Endothelial cell of umbilical vein (primary cell): ENCODE results near the gene ARMC5. TPM values are rescaled to one million over a fixed set of nuclear protein-coding genes. Genes with fewer than 3 reads are reported as not detected.

Experiments
- BruUV-seq: library from RNA; stranded (reverse); fragments of 400-500 nt; replicated peaks from 2 replicates; lab custom pipeline; 2021; lab: Mats Ljungman, UMichigan
- CTCF ChIA-PET: fragments of 300-600, 350-600 bp; sonication (Branson Sonifier 250); formaldehyde crosslinking; loops from one replicate; lab custom pipeline; 2021; ENCODE audit warnings: antibody characterized with exemption, inconsistent platforms; lab: Charles Lee
- POLR2A ChIA-PET: fragments of 300-600, 350-600 bp; sonication (Branson Sonifier 250); formaldehyde crosslinking; loops from one replicate; lab custom pipeline; 2021; ENCODE audit warnings: antibody characterized with exemption, inconsistent platforms; lab: Charles Lee
- DNase-seq: peaks from one replicate; pipeline ENCODE4 v3.0.0-alpha.2; 2011; ENCODE audit warnings: low read depth, low spot score
- FAIRE-seq: peaks from 2 replicates; lab custom pipeline; 2011; peaks lifted over from hg19 to GRCh38; lab: Jason Lieb, UNC
- H2AFZ ChIP-seq: 2 replicates; pipeline ENCODE4 v1.6.0; 2012; ENCODE audit warnings: low read depth, low read length, control low read depth, inconsistent platforms
- H3K27ac ChIP-seq: 2 replicates; pipeline ENCODE4 v1.5.1; 2011; ENCODE audit warnings: low read depth, mild to moderate bottlenecking, control low read depth, low read length, moderate library complexity; ENCODE audit not compliant: insufficient read depth
- H3K27me3 ChIP-seq, 2 experiments: 2 replicates each; pipeline versions ENCODE4 v1.6.0 to v1.6.1; 2011; ENCODE audit warnings: low read length in 2 of 2, mixed read lengths in 1 of 2; ENCODE audit not compliant: control insufficient read depth in 2 of 2, insufficient read depth in 2 of 2
- H3K36me3 ChIP-seq, 2 experiments: 2 replicates in 1 of 2; 3 replicates in 1 of 2; pipeline ENCODE4 v1.5.1; 2011; ENCODE audit warnings: low read length in 2 of 2, mild to moderate bottlenecking in 1 of 2, moderate library complexity in 1 of 2; ENCODE audit not compliant: control insufficient read depth in 2 of 2, insufficient read depth in 2 of 2; ENCODE audit errors: extremely low read depth in 1 of 2
- H3K4me1 ChIP-seq: 3 replicates; pipeline ENCODE4 v1.5.1; 2011; ENCODE audit warnings: mild to moderate bottlenecking, low read length; ENCODE audit not compliant: control insufficient read depth, insufficient read depth; ENCODE audit errors: extremely low read depth
- H3K4me2 ChIP-seq: 2 replicates; pipeline ENCODE4 v1.6.1; 2011; ENCODE audit warnings: low read length, control low read depth, mixed read lengths; ENCODE audit not compliant: insufficient read depth
- H3K4me3 ChIP-seq, 3 experiments: fragments of 200-600 bp in 1 of 3; sonication (generic), shearing (Covaris generic) in 1 of 3; replicated peaks in 1 of 3; 2 replicates each; pipeline ENCODE4 v1.5.1; 2011 to 2016; ENCODE audit warnings: control low read depth in 3 of 3, low read length in 3 of 3, mild to moderate bottlenecking in 2 of 3, inconsistent platforms in 1 of 3, low read depth in 1 of 3, moderate library complexity in 1 of 3; ENCODE audit not compliant: insufficient read depth in 1 of 3
- H3K79me2 ChIP-seq: 2 replicates; pipeline ENCODE4 v1.6.0; 2012; ENCODE audit warnings: low read length, inconsistent platforms; ENCODE audit not compliant: control insufficient read depth, insufficient read depth
- H3K9ac ChIP-seq: replicated peaks from 2 replicates; pipeline ENCODE3; 2011; ENCODE audit warnings: low read length, control low read depth; ENCODE audit not compliant: insufficient read depth; ENCODE audit errors: extremely low read depth
- H3K9me1 ChIP-seq: replicated peaks from 3 replicates; pipeline ENCODE4 v1.6.0; 2011; ENCODE audit warnings: mild to moderate bottlenecking, low read length; ENCODE audit not compliant: control insufficient read depth, insufficient read depth; ENCODE audit errors: extremely low read depth
- H3K9me3 ChIP-seq: replicated peaks from 2 replicates; pipeline ENCODE4 v1.5.1; 2012; ENCODE audit warnings: low read length, inconsistent platforms; ENCODE audit not compliant: control insufficient read depth, insufficient read depth
- H4K20me1 ChIP-seq: replicated peaks from 2 replicates; pipeline ENCODE3; 2011; ENCODE audit warnings: mild to moderate bottlenecking, low read length; ENCODE audit not compliant: control insufficient read depth, insufficient read depth; ENCODE audit errors: extremely low read depth
- EZH2 ChIP-seq: IDR thresholded peaks from 2 replicates; pipeline ENCODE4 v1.6.1; 2012; ENCODE audit warnings: borderline replicate concordance, low read depth, mild to moderate bottlenecking, moderate library complexity, low read length, inconsistent platforms; ENCODE audit not compliant: severe bottlenecking
- FOS ChIP-seq: IDR thresholded peaks from 2 replicates; pipeline ENCODE4 v1.6.1; 2011; ENCODE audit warnings: mild to moderate bottlenecking, low read length, moderate library complexity, borderline replicate concordance; ENCODE audit not compliant: insufficient read depth
- GATA2 ChIP-seq: IDR thresholded peaks from 2 replicates; pipeline ENCODE4 v1.7.0; 2011; ENCODE audit warnings: low read depth, mild to moderate bottlenecking, moderate library complexity, mixed read lengths, low read length; ENCODE audit not compliant: insufficient read length, insufficient read depth
- JUN ChIP-seq: IDR thresholded peaks from 2 replicates; pipeline ENCODE4 v1.6.1; 2011; ENCODE audit warnings: borderline replicate concordance, low read depth; ENCODE audit not compliant: insufficient read length, insufficient read depth
- POLR2A ChIP-seq: IDR thresholded peaks from 2 replicates; pipeline ENCODE4 v1.6.1; 2012; ENCODE audit warnings: low read depth, mild to moderate bottlenecking, control low read depth, low read length
- POLR2AphosphoS5 ChIP-seq: IDR thresholded peaks from 2 replicates; pipeline ENCODE4 v1.6.1; 2012; ENCODE audit warnings: low read depth, mild to moderate bottlenecking, control low read depth, low read length, moderate library complexity; ENCODE audit not compliant: insufficient read depth
- dilution Hi-C: fragments of 300-500 bp; cut with MboI; formaldehyde crosslinking; loops from one replicate; pipeline ENCODE4 v1.15.0; 2019; ENCODE audit warnings: low sequenced_read_pairs; ENCODE audit not compliant: extremely low pct_ligation_motif_present
- intact Hi-C: fragments of 100-400 bp; cut with micrococcal nuclease; formaldehyde crosslinking; loops from one replicate; pipeline ENCODE4 v1.10.0; 2022
- polyA plus RNA-seq, 4 experiments: library from polyadenylated mRNA; depleted of rRNA in 3 of 4; stranded (reverse) in 3 of 4; unstranded in 1 of 4; fragments of >200 nt; gene quantifications; 2 replicates each; pipeline versions ENCODE4 v1.2.1 to v1.2.3, GENCODE V29; 2011 to 2012; ENCODE audit warnings: missing spikeins in 1 of 4
- total RNA-seq: library from RNA; stranded (reverse); gene quantifications from 2 replicates; pipeline ENCODE4 v1.2.3, GENCODE V29; 2021
- TF ChIP-seq, protein P1 (sequence below), 2 donors: IDR thresholded peaks; 1 replicate in 1 of 2; 2 replicates in 1 of 2; pipeline ENCODE4 v1.5.1; 2011; ENCODE audit warnings: low read length in 2 of 2, mild to moderate bottlenecking in 2 of 2, moderate library complexity in 2 of 2, control low read depth in 1 of 2, inconsistent platforms in 1 of 2, low read depth in 1 of 2; ENCODE audit not compliant: insufficient read depth in 1 of 2; ENCODE audit errors: extremely low read depth in 1 of 2
- TF ChIP-seq, protein P2 (sequence below): IDR thresholded peaks from 2 replicates; pipeline ENCODE4 v1.6.1; 2011; ENCODE audit not compliant: insufficient read depth, insufficient read length

The ARMC5 gene
- total and polyA plus RNA-seq, 2 donors (not counting 3 experiments of a cell fraction or from before 2014, with no cell fraction given) = 17.3 to 18.8 TPM

DNA sequence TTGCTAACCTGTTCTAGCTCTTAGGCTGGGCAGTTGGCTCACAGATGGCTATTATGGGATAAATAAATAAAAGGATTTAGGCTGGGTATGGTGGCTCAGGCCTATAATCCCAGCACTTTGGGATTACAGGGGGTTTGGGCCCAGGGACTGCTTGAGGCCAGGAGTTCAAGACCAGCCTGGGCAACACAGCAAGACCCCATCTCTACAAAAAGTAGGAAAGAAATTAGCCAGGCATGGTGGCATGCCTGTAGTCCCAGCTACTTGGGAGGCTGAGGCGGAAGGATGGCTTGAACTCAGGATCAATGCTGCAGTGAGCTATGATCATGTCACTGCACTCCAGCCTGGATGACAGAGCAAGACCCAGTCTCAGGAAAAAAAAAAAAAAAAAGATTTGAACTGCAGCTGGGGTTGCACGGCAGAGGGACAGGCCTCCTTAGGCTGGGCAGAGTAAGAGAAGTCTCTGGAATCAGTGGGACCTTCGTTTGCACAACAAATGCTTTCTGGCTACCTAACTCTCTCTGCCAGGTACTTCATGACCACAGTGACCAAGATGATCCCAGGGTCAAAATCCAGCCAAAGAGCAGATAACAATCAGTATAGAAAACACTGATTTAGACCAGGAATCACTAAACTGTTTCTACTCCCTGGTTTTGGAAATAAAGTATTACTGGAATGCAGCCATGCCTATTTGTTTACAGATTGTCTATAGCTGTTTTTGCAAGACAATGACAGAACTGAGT lies 42.1 kb downstream of the ARMC5 start:
- ChIA-PET POLR2A (no interaction called here), CTCF (interaction anchor here (0.9 to 1.7 kb wide), 4 partner anchors 13 to 197 kb away, joined by 3 to 4 read pairs (median 3); no protein-coding TSS in a partner anchor)
- dilution Hi-C loops (no loop called here), intact Hi-C loops (loop anchor here (10.0 kb wide), 1 partner anchor 363 kb away; no protein-coding TSS in a partner anchor)
- no peak for FAIRE-seq
- Histone ChIP-seq H3K27ac (no peak overlapping the region), H4K20me1 (no peaks in the 10 kb centered on the region), H3K9me3 (no peaks in the 10 kb centered on the region), H3K9ac (no peak overlapping the region), H3K36me3 (peaks cover 2 to 7% of the 10 kb centered on the region in 2 experiments), H3K4me3 (no peak overlapping the region), H2AFZ (no peak overlapping the region), H3K4me2 (no peak overlapping the region), H3K79me2 (no peaks in the 10 kb centered on the region), H3K4me1 (peaks cover 8% of the 10 kb centered on the region), H3K27me3 (no peaks in the 10 kb centered on the region), H3K9me1 (no peaks in the 10 kb centered on the region)
- no TSS peak for BruUV-seq
- DNase-seq = no peak
- TF ChIP-seq POLR2AphosphoS5 = no peak
- TF ChIP-seq GATA2 = no peak
- TF ChIP-seq EZH2 = no peak
- TF ChIP-seq, protein P1, sequence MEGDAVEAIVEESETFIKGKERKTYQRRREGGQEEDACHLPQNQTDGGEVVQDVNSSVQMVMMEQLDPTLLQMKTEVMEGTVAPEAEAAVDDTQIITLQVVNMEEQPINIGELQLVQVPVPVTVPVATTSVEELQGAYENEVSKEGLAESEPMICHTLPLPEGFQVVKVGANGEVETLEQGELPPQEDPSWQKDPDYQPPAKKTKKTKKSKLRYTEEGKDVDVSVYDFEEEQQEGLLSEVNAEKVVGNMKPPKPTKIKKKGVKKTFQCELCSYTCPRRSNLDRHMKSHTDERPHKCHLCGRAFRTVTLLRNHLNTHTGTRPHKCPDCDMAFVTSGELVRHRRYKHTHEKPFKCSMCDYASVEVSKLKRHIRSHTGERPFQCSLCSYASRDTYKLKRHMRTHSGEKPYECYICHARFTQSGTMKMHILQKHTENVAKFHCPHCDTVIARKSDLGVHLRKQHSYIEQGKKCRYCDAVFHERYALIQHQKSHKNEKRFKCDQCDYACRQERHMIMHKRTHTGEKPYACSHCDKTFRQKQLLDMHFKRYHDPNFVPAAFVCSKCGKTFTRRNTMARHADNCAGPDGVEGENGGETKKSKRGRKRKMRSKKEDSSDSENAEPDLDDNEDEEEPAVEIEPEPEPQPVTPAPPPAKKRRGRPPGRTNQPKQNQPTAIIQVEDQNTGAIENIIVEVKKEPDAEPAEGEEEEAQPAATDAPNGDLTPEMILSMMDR (IDR thresholded peaks at IDR 0.05; ENCODE audit: extremely low read depth in 1 of 2, insufficient read depth in 1 of 2, low read depth in 1 of 2, low read length in 2 of 2) = no peak
- no peak for TF ChIP-seq FOS
- TF ChIP-seq POLR2A = no peak
- TF ChIP-seq, protein P2, sequence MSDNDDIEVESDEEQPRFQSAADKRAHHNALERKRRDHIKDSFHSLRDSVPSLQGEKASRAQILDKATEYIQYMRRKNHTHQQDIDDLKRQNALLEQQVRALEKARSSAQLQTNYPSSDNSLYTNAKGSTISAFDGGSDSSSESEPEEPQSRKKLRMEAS = no peak
- no peak for TF ChIP-seq JUN
